Measurements from ENCODE around the gene WEE1. TPM values are rescaled to one million over a fixed set of nuclear protein-coding genes. Genes with fewer than 3 reads are reported as not detected.
A peak's percentile ranks its signal among the peaks of the same experiment; 100 is the strongest.
"Not testable (repeated sequence)": the region's sequence is repeated elsewhere in the genome, so short reads cannot be mapped to it uniquely, and the experiment has no call there.

Gene WEE1
- total RNA-seq, 1 donor from 2014 or later: 19.9 TPM

- no peak for DNase-seq (ENCODE audit: low read depth in 2 of 2)
Observed at GRCh38 chr11:9596926-9597464, 23.5 kb downstream of the WEE1 start.

- no peak for DNase-seq (ENCODE audit: low read depth in 2 of 2)
Observed at GRCh38 chr11:9600166-9600565, 26.7 kb downstream of the WEE1 start.

GRCh38 chr11:9600644-9601036 is 27.2 kb downstream of the WEE1 start:
- DNase-seq (ENCODE audit: low read depth in 2 of 2): no peak

- no peak for DNase-seq (ENCODE audit: low read depth in 2 of 2)
Observed at GRCh38 chr11:9601037-9601875, 27.8 kb downstream of the WEE1 start.

GRCh38 chr11:9601876-9602199 is 28.4 kb downstream of the WEE1 start:
- no peak for DNase-seq (ENCODE audit: low read depth in 2 of 2)

GRCh38 chr11:9603214-9603613 is 29.7 kb downstream of the WEE1 start:
- DNase-seq (ENCODE audit: low read depth in 2 of 2): not testable (repeated sequence)

- no peak for DNase-seq (ENCODE audit: low read depth in 2 of 2)
Observed at GRCh38 chr11:9604134-9604533, 30.7 kb downstream of the WEE1 start.

- DNase-seq (ENCODE audit: low read depth in 2 of 2): no peak
Observed at GRCh38 chr11:9605742-9606141, 32.3 kb downstream of the WEE1 start.

GRCh38 chr11:9606809-9607510 is 33.5 kb downstream of the WEE1 start:
- no peak for DNase-seq (ENCODE audit: low read depth in 2 of 2)

GRCh38 chr11:9607511-9607899 is 34.0 kb downstream of the WEE1 start:
- DNase-seq (ENCODE audit: low read depth in 2 of 2): no peak

- DNase-seq (ENCODE audit: low read depth in 2 of 2): no peak
Observed at GRCh38 chr11:9609002-9609759, 35.7 kb downstream of the WEE1 start.

GRCh38 chr11:9609841-9610240 is 36.4 kb downstream of the WEE1 start:
- no peak for DNase-seq (ENCODE audit: low read depth in 2 of 2)

GRCh38 chr11:9613118-9613829 is 39.8 kb downstream of the WEE1 start:
- DNase-seq (ENCODE audit: low read depth in 2 of 2): peak; percentile 98

- peak; percentile 55 to 85 for DNase-seq (ENCODE audit: low read depth in 2 of 2)
Observed at GRCh38 chr11:9613830-9614762, 40.6 kb downstream of the WEE1 start.

- no peak for DNase-seq (ENCODE audit: low read depth in 2 of 2)
Observed at GRCh38 chr11:9615031-9615451, 41.6 kb downstream of the WEE1 start.

GRCh38 chr11:9616042-9616675 is 42.7 kb downstream of the WEE1 start:
- DNase-seq (ENCODE audit: low read depth in 2 of 2): no peak

GRCh38 chr11:9616858-9617257 is 43.4 kb downstream of the WEE1 start:
- no peak for DNase-seq (ENCODE audit: low read depth in 2 of 2)

- no peak for DNase-seq (ENCODE audit: low read depth in 2 of 2)
Observed at GRCh38 chr11:9617940-9618339, 44.5 kb downstream of the WEE1 start.

GRCh38 chr11:9619004-9619403 is 45.5 kb downstream of the WEE1 start:
- DNase-seq (ENCODE audit: low read depth in 2 of 2): no peak

- no peak for DNase-seq (ENCODE audit: low read depth in 2 of 2)
Observed at GRCh38 chr11:9619971-9620370, 46.5 kb downstream of the WEE1 start.

Data from dermis microvascular lymphatic vessel endothelial cell (primary cell).